GM12892 (cell line): ENCODE data around the gene MCCD1.

Experiments
- POLR2A ChIP-seq: IDR thresholded peaks from 2 replicates; pipeline ENCODE4 v1.6.1; 2011; ENCODE audit warnings: low read depth, low read length, control low read depth
- POLR2AphosphoS5 ChIP-seq: IDR thresholded peaks from 2 replicates; pipeline ENCODE4 v1.6.1; 2011; ENCODE audit warnings: low read depth, low read length, control low read depth
- TAF1 ChIP-seq: IDR thresholded peaks from 2 replicates; pipeline ENCODE4 v1.6.1; 2011; ENCODE audit warnings: low read depth, mild to moderate bottlenecking, control low read depth, low read length, borderline replicate concordance

DNA sequence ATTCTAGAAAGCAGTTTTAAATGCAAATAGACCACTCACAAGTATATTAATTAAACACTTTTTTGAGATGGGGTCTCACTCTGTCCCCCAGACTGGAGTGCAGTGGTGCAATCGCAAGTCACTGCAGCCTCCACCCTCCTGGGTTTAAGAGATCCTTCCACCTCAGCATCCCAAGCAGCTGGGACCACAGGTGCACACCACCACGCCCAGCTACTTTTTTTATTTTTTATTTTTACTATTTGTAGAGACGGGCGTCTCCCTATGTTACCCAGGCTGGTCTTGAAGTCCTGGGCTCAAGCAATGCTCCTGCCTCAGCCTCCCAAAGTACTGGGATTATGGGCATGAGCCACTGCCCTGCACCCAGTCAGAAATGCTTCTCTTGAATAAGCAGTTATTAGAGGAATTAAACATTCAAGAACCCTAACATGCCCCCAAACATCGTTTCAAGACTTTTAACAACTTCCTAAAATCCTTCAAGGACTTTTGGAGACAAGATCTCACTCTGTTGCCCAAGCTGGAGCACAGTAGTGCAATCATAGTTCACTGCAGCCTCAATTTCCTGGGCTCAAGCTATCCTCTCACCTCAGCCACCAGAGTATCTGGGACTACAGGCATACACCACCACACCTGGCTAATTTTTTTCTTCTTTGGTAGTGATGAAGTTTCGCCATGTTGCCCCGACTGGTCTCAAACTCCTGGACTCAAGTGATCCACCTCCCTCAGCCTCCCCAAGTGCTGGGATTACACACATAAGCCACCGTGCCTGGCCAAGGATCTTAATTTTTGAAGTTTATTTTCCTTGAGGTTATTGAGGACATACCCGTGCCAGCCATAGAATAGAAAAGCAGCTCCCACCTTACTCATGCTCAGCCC is 3.2 kb downstream of the MCCD1 start:
- peak; percentile 2; the same call in 1 of the 2 replicates for TF ChIP-seq POLR2AphosphoS5
- TF ChIP-seq TAF1, result no peak
- TF ChIP-seq POLR2A, result peak; percentile 26; the same call in 1 of the 2 replicates
